ENCODE results near the gene PTGR1.

- TF ChIP-seq POLR2A (IDR thresholded peaks at IDR 0.05) (no peak), CTCF (IDR thresholded peaks at IDR 0.05) (no peak)
Observed at GRCh38 chr9:111637421-111637950, 38.0 kb upstream of the PTGR1 start.

Data from uterus (tissue), 2 donors.